SK-N-SH (cell line): ENCODE data around the gene ELMO1. TPM values are rescaled to one million over a fixed set of nuclear protein-coding genes. Genes with fewer than 3 reads are reported as not detected.

Source experiments
- CTCF ChIA-PET: fragments of 300-600, 350-600 bp; formaldehyde crosslinking; extraction: SDS; loops from one replicate; lab custom pipeline; 2021; lab: Yijun Ruan, JAX
- POLR2A ChIA-PET: fragments of 350-600 bp; sonication (Branson Sonifier 250); formaldehyde crosslinking; extraction: SDS; loops from one replicate; lab custom pipeline; 2020; ENCODE audit warnings: antibody characterized with exemption, inconsistent platforms; lab: Yijun Ruan, JAX
- DNase-seq: peaks from one replicate; pipeline ENCODE4 v3.0.0; 2012
- H2AFZ ChIP-seq: fragments of 200-600 bp; sonication (generic); 2 replicates; pipeline ENCODE4 v1.8.1; 2016; ENCODE audit warnings: antibody characterized with exemption, mild to moderate bottlenecking, low read depth
- H3F3A ChIP-seq: fragments of 200-600 bp; sonication (generic); replicated peaks from 2 replicates; pipeline ENCODE3; 2016; ENCODE audit warnings: antibody characterized with exemption, mild to moderate bottlenecking; ENCODE audit not compliant: insufficient read depth
- H3K27ac ChIP-seq, 2 experiments: fragments of 200-500 bp in 1 of 2; fragments of 200-600 bp in 1 of 2; sonication (Bioruptor generic) in 1 of 2; sonication (generic), shearing (Covaris generic) in 1 of 2; 2 replicates each; pipeline versions ENCODE4 v1.5.1 to v1.6.1; 2014 to 2016; ENCODE audit warnings: low read depth in 2 of 2, inconsistent platforms in 1 of 2, low read length in 1 of 2, mild to moderate bottlenecking in 1 of 2, mixed read lengths in 1 of 2
- H3K27me3 ChIP-seq: fragments of 200-600 bp; sonication (generic), shearing (Covaris generic); 2 replicates; pipeline ENCODE4 v1.6.1; 2016; ENCODE audit warnings: mixed run types; ENCODE audit not compliant: insufficient read depth
- H3K36me3 ChIP-seq, 2 experiments: fragments of 200-500 bp in 1 of 2; fragments of 200-600 bp in 1 of 2; sonication (Bioruptor generic) in 1 of 2; sonication (generic) in 1 of 2; replicated peaks in 1 of 2; 2 replicates each; pipeline versions ENCODE3 to v1.5.1; 2014 to 2016; ENCODE audit warnings: low read length in 1 of 2, mild to moderate bottlenecking in 1 of 2; ENCODE audit not compliant: insufficient read depth in 2 of 2, control insufficient read depth in 1 of 2
- H3K4me1 ChIP-seq, 2 experiments: fragments of 200-500 bp in 1 of 2; fragments of 200-600 bp in 1 of 2; sonication (Bioruptor generic) in 1 of 2; sonication (generic), shearing (Covaris generic) in 1 of 2; 2 replicates each; pipeline versions ENCODE4 v1.5.1 to v1.6.1; 2014 to 2016; ENCODE audit warnings: low read depth in 1 of 2, low read length in 1 of 2, mixed run types in 1 of 2; ENCODE audit not compliant: insufficient read depth in 2 of 2, control insufficient read depth in 1 of 2
- H3K4me2 ChIP-seq: fragments of 200-600 bp; sonication (generic), shearing (Covaris generic); 2 replicates; pipeline ENCODE4 v1.6.1; 2017; ENCODE audit warnings: mixed run types
- H3K4me3 ChIP-seq, 2 experiments: fragments of 200-500 bp in 1 of 2; fragments of 200-600 bp in 1 of 2; sonication (Bioruptor generic) in 1 of 2; sonication (generic), shearing (Covaris generic) in 1 of 2; 2 replicates each; pipeline versions ENCODE4 v1.5.1 to v1.8.1; 2014 to 2016; ENCODE audit warnings: low read depth in 2 of 2, inconsistent platforms in 1 of 2, low read length in 1 of 2, mild to moderate bottlenecking in 1 of 2, mixed read lengths in 1 of 2, moderate library complexity in 1 of 2
- H3K79me2 ChIP-seq: fragments of 200-600 bp; sonication (generic); 2 replicates; pipeline ENCODE4 v1.8.1; 2017; ENCODE audit warnings: mild to moderate bottlenecking; ENCODE audit not compliant: insufficient read depth
- H3K9ac ChIP-seq: fragments of 200-600 bp; sonication (generic); 2 replicates; pipeline ENCODE4 v1.6.1; 2017; ENCODE audit warnings: mixed run types
- H3K9me2 ChIP-seq: fragments of 200-600 bp; sonication (generic); 2 replicates; pipeline ENCODE4 v1.6.1; 2017; ENCODE audit warnings: mixed run types
- H3K9me3 ChIP-seq: fragments of 200-600 bp; sonication (generic); 2 replicates; pipeline ENCODE4 v1.6.1; 2017; ENCODE audit warnings: mixed run types, mild to moderate bottlenecking, moderate library complexity
- H4K20me1 ChIP-seq: fragments of 200-600 bp; sonication (generic); 2 replicates; pipeline ENCODE4 v1.6.1; 2017; ENCODE audit warnings: mild to moderate bottlenecking, mixed run types; ENCODE audit not compliant: insufficient read depth
- CHD2 ChIP-seq: fragments of 150-350 bp; IDR thresholded peaks from 2 replicates; pipeline ENCODE4 v1.6.1; 2018; ENCODE audit warnings: low read length; ENCODE audit not compliant: partially characterized antibody
- CTCF ChIP-seq: fragments of 200-600 bp; sonication (generic); IDR thresholded peaks from 2 replicates; pipeline ENCODE4 v1.6.1; 2017; ENCODE audit warnings: antibody characterized with exemption, mild to moderate bottlenecking, moderate library complexity
- ELF1 ChIP-seq: IDR thresholded peaks from 2 replicates; pipeline ENCODE4 v1.4.0; 2012
- EZH2phosphoT487 ChIP-seq: fragments of 200-600 bp; sonication (generic); IDR thresholded peaks from 2 replicates; pipeline ENCODE4 v1.6.1; 2017; ENCODE audit warnings: low read depth, mixed run types, mild to moderate bottlenecking, antibody characterized with exemption, moderate library complexity, borderline replicate concordance
- FOSL2 ChIP-seq: IDR thresholded peaks from 2 replicates; pipeline ENCODE4 v1.4.0; 2012; ENCODE audit warnings: low read depth, mild to moderate bottlenecking, moderate library complexity, borderline replicate concordance
- FOXJ3 ChIP-seq: sonication (generic); formaldehyde crosslinking; IDR thresholded peaks from 2 replicates; pipeline ENCODE4 v1.5.1; 2020; ENCODE audit warnings: mild to moderate bottlenecking, missing genetic modification reagents
- GABPA ChIP-seq: IDR thresholded peaks from 2 replicates; pipeline ENCODE4 v1.4.0; 2012; ENCODE audit warnings: low read depth, mild to moderate bottlenecking
- JUND ChIP-seq: IDR thresholded peaks from 2 replicates; pipeline ENCODE4 v1.4.0; 2012
- MAX ChIP-seq: IDR thresholded peaks from 2 replicates; pipeline ENCODE4 v1.4.0; 2012; ENCODE audit warnings: low read depth
- NFIC ChIP-seq: IDR thresholded peaks from 2 replicates; pipeline ENCODE4 v1.4.0; 2012; ENCODE audit warnings: borderline replicate concordance
- POLR2AphosphoS5 ChIP-seq: IDR thresholded peaks from 2 replicates; pipeline ENCODE4 v1.6.1; 2012; ENCODE audit warnings: low read depth, low read length
- RAD21 ChIP-seq: IDR thresholded peaks from 2 replicates; pipeline ENCODE4 v1.6.1; 2012; ENCODE audit warnings: mild to moderate bottlenecking, low read length
- RFX5 ChIP-seq: IDR thresholded peaks from 2 replicates; pipeline ENCODE4 v1.6.1; 2012; ENCODE audit warnings: mild to moderate bottlenecking, improper control_type of control experiment, low read length
- RXRA ChIP-seq: IDR thresholded peaks from 2 replicates; pipeline ENCODE4 v1.4.0; 2012; ENCODE audit warnings: low read depth, mild to moderate bottlenecking, borderline replicate concordance
- TCF12 ChIP-seq: IDR thresholded peaks from 2 replicates; pipeline ENCODE4 v1.4.0; 2012
- TEAD4 ChIP-seq: IDR thresholded peaks from 2 replicates; pipeline ENCODE4 v1.4.0; 2012; ENCODE audit warnings: mild to moderate bottlenecking, borderline replicate concordance; ENCODE audit not compliant: insufficient read depth
- WGBS: methylation state at CpG from one replicate; pipeline ENCODE4 v1.1.6; 2017; ENCODE audit warnings: low lambda C conversion rate; 5-methylcytosine and 5-hydroxymethylcytosine counted together
- polyA plus RNA-seq, 3 experiments: library from polyadenylated mRNA; depleted of rRNA; stranded (reverse); fragments of >200 nt; gene quantifications; 2 replicates each; pipeline ENCODE4 v1.2.3, GENCODE V29; 2012
- TF ChIP-seq, protein P1 (sequence below): fragments of 150-350 bp; IDR thresholded peaks from 2 replicates; pipeline ENCODE4 v1.6.1; 2017; ENCODE audit warnings: antibody characterized with exemption, low read length, low read depth, borderline replicate concordance
- TF ChIP-seq, protein P2 (sequence below): IDR thresholded peaks from 2 replicates; pipeline ENCODE4 v1.4.0; 2012; ENCODE audit warnings: low read depth, borderline replicate concordance
- TF ChIP-seq, protein P3 (sequence below): IDR thresholded peaks from 2 replicates; pipeline ENCODE4 v1.4.0; 2012; ENCODE audit warnings: low read depth, borderline replicate concordance

ELMO1 gene
- polyA plus RNA-seq, 1 of the 3 experiments (the other 2 are of a cell fraction), result 0.64 TPM

DNA sequence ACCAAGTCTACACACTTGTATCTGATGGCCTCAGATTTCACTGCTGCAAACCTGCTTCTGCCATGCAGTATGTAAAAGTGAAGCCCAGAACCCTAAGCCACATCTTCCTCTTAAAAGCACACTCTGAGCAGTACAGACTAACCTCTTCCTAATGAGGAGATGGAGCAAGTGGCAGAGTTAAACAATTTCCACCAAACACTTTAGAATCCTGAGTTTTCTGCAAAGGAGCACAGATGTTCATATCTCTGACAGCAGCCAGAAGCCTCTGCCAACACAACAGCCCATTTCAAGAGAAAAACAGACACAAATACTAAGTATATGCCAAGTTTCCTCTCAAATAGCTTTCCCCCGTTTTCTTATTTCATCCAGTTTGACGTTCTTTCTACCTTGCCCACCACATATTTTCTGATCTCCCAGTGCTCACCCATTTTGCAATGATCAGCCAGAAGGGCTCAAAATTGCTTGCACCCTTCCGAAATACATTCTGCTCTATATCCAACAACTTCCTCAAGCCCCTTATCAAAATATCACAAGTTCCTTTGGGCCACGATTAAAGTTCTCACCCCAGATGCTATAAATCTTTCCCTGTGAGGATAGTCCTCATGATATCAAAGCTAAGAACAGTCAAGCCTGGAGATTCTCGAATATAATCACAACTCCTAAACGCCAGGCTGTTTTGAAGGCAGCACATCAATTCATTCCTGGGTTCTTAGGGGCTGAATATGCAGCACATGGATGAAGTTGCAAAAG, 27.5 kb downstream of the ELMO1 start:
- no peak overlapping the region for H3K9ac ChIP-seq
- H3F3A ChIP-seq, result no peaks in the 10 kb centered on the region
- no peaks in the 10 kb centered on the region; the same call in 1 of the 2 replicates for H3K9me3 ChIP-seq
- TF ChIP-seq FOSL2, result no peak
- TF ChIP-seq RXRA, result no peak
- no peak for TF ChIP-seq NFIC
- TF ChIP-seq RAD21, result no peak
- TF ChIP-seq ELF1, result no peak
- no peak for TF ChIP-seq EZH2phosphoT487
- no peak for TF ChIP-seq JUND
- TF ChIP-seq, protein P1, sequence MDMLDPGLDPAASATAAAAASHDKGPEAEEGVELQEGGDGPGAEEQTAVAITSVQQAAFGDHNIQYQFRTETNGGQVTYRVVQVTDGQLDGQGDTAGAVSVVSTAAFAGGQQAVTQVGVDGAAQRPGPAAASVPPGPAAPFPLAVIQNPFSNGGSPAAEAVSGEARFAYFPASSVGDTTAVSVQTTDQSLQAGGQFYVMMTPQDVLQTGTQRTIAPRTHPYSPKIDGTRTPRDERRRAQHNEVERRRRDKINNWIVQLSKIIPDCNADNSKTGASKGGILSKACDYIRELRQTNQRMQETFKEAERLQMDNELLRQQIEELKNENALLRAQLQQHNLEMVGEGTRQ, result no peak
- TF ChIP-seq MAX, result no peak
- TF ChIP-seq CHD2, result no peak
- TF ChIP-seq FOXJ3, result no peak
- TF ChIP-seq POLR2AphosphoS5, result no peak
- TF ChIP-seq, protein P2, sequence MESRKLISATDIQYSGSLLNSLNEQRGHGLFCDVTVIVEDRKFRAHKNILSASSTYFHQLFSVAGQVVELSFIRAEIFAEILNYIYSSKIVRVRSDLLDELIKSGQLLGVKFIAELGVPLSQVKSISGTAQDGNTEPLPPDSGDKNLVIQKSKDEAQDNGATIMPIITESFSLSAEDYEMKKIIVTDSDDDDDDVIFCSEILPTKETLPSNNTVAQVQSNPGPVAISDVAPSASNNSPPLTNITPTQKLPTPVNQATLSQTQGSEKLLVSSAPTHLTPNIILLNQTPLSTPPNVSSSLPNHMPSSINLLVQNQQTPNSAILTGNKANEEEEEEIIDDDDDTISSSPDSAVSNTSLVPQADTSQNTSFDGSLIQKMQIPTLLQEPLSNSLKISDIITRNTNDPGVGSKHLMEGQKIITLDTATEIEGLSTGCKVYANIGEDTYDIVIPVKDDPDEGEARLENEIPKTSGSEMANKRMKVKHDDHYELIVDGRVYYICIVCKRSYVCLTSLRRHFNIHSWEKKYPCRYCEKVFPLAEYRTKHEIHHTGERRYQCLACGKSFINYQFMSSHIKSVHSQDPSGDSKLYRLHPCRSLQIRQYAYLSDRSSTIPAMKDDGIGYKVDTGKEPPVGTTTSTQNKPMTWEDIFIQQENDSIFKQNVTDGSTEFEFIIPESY, result no peak
- TF ChIP-seq, protein P3, sequence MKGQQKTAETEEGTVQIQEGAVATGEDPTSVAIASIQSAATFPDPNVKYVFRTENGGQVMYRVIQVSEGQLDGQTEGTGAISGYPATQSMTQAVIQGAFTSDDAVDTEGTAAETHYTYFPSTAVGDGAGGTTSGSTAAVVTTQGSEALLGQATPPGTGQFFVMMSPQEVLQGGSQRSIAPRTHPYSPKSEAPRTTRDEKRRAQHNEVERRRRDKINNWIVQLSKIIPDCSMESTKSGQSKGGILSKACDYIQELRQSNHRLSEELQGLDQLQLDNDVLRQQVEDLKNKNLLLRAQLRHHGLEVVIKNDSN, result no peak
- no peak for TF ChIP-seq TCF12
- no peak for TF ChIP-seq RFX5
- TF ChIP-seq TEAD4, result no peak
- TF ChIP-seq CTCF, result no peak
- no peak for TF ChIP-seq GABPA
- H3K9me2 ChIP-seq, result no peaks in the 10 kb centered on the region
- no peak overlapping the region for H3K4me3 ChIP-seq
- no peaks in the 10 kb centered on the region for H3K36me3 ChIP-seq
- H3K4me1 ChIP-seq, result peaks cover 0 to 13% of the 10 kb centered on the region in 2 experiments; a peak in 1 of 4 replicates
- H3K27ac ChIP-seq, result no peak overlapping the region
- no peak overlapping the region for H2AFZ ChIP-seq
- DNase-seq, result no peak
- ChIA-PET POLR2A (no interaction called here), CTCF (interaction anchor here (0.9 to 2.3 kb wide), 7 partner anchors 8 to 186 kb away, joined by 3 to 8 read pairs (median 3); no protein-coding TSS in a partner anchor)
- H3K27me3 ChIP-seq, result no peaks in the 10 kb centered on the region
- H3K79me2 ChIP-seq, result no peaks in the 10 kb centered on the region
- WGBS, result 12% methylated on average over 6 of the region's 6 CpGs
- H3K4me2 ChIP-seq, result no peak overlapping the region
- no peaks in the 10 kb centered on the region for H4K20me1 ChIP-seq
